H54 (cell line): Measurements from ENCODE around the gene CGN.

ENCODE experiments used
- DNase-seq: peaks from one replicate; pipeline ENCODE4 v3.0.0; 2011; ENCODE audit warnings: low spot score, mixed read lengths; ENCODE audit not compliant: insufficient read length
- FAIRE-seq: peaks from 3 replicates; lab custom pipeline; 2011; peaks lifted over from hg19 to GRCh38; lab: Jason Lieb, UNC
- POLR2A ChIP-seq: IDR thresholded peaks from 2 replicates; pipeline ENCODE4 v1.6.1; 2011; ENCODE audit warnings: low read depth, mild to moderate bottlenecking, low read length

CGN gene

GRCh38 chr1:151508833-151509232 is 2.4 kb upstream of the CGN start:
- DNase-seq (no peak), FAIRE-seq (no peak)
- no peak for TF ChIP-seq POLR2A

GRCh38 chr1:151509350-151510019 is 1.7 kb upstream of the CGN start:
- FAIRE-seq (no peak), DNase-seq (no peak)
- TF ChIP-seq POLR2A, result no peak

- FAIRE-seq (no peak), DNase-seq (no peak)
- TF ChIP-seq POLR2A, result no peak
These were observed 1.2 kb upstream of the CGN start for GRCh38 chr1:151510020-151510405.

GRCh38 chr1:151510614-151510956 is 602 bp upstream of the CGN start:
- no peak for FAIRE-seq
- DNase-seq, result no peak
- TF ChIP-seq POLR2A, result no peak

GRCh38 chr1:151511636-151512215 is 539 bp downstream of the CGN start:
- DNase-seq, result peak; percentile 68
- TF ChIP-seq POLR2A, result no peak
- no peak for FAIRE-seq

- FAIRE-seq (no peak), DNase-seq (no peak)
- no peak for TF ChIP-seq POLR2A
These were observed 1.1 kb downstream of the CGN start for GRCh38 chr1:151512326-151512725.

GRCh38 chr1:151512801-151513625 is 1.8 kb downstream of the CGN start:
- DNase-seq, result no peak
- no peak for TF ChIP-seq POLR2A

GRCh38 chr1:151513626-151514121 is 2.5 kb downstream of the CGN start:
- no peak for TF ChIP-seq POLR2A
- DNase-seq, result no peak
- FAIRE-seq, result no peak

More at GRCh38 chr1:151512801-151513625, 1.8 kb downstream of the CGN start:
- FAIRE-seq, result no peak

- DNase-seq (no peak), FAIRE-seq (no peak)
- TF ChIP-seq POLR2A, result no peak
These were observed 3.2 kb downstream of the CGN start for GRCh38 chr1:151514366-151514765.

- DNase-seq, result no peak
- no peak for TF ChIP-seq POLR2A
- FAIRE-seq, result no peak
These were observed 4.1 kb downstream of the CGN start for GRCh38 chr1:151515265-151515664.

- no peak for DNase-seq
- no peak for FAIRE-seq
- TF ChIP-seq POLR2A, result no peak
These were observed 4.9 kb downstream of the CGN start for GRCh38 chr1:151516031-151516511.

- TF ChIP-seq POLR2A, result no peak
- DNase-seq (no peak), FAIRE-seq (no peak)
These were observed 7.2 kb downstream of the CGN start for GRCh38 chr1:151518431-151518830.

GRCh38 chr1:151518936-151519335 is 7.7 kb downstream of the CGN start:
- DNase-seq (no peak), FAIRE-seq (no peak)
- no peak for TF ChIP-seq POLR2A

- TF ChIP-seq POLR2A, result no peak
- FAIRE-seq, result no peak
- no peak for DNase-seq
These were observed 8.5 kb downstream of the CGN start for GRCh38 chr1:151519667-151520066.
